Stimulated activated naive CD4-positive, alpha-beta T cell treated with Interleukin-2 at 50 U/mL for 16 hours (primary cell): ENCODE data around the gene GPR85.
"Not testable (repeated sequence)": the region's sequence is repeated elsewhere in the genome, so short reads cannot be mapped to it uniquely, and the experiment has no call there.

ENCODE experiments used
- DNase-seq: peaks from one replicate; lab custom pipeline; 2025; lab: John Stamatoyannopoulos, UW

The GPR85 gene, protein sequence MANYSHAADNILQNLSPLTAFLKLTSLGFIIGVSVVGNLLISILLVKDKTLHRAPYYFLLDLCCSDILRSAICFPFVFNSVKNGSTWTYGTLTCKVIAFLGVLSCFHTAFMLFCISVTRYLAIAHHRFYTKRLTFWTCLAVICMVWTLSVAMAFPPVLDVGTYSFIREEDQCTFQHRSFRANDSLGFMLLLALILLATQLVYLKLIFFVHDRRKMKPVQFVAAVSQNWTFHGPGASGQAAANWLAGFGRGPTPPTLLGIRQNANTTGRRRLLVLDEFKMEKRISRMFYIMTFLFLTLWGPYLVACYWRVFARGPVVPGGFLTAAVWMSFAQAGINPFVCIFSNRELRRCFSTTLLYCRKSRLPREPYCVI

DNA sequence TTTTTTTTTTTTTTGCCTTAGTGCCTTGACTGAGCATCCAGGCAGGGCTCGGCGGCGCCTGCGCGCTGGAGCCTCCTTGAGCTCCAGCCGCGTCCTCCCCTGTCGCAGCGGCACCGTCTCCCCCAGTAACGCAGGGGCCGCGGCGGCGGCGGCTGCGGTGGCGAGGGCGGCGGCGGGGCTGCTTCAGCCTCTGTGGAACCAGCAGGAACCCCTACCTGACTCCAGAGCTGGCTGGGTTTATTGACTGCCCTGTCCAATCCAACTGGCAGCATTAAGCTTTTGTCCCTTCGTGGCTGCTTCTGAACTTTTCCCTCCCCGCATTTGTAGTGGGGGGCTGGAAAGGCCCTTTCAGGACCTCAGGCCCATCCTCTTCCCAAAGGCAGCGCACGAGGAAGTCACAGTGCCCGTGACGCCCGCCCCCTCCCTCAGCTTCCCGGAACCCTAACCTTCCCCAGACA is at the start of gene GPR85:
Gene GPR85 (minus strand): TSS at position 397 of the 458 bp plus-strand sequence. CDS start 2,106 bp downstream, outside the sequence.
- DNase-seq: no peak

DNA sequence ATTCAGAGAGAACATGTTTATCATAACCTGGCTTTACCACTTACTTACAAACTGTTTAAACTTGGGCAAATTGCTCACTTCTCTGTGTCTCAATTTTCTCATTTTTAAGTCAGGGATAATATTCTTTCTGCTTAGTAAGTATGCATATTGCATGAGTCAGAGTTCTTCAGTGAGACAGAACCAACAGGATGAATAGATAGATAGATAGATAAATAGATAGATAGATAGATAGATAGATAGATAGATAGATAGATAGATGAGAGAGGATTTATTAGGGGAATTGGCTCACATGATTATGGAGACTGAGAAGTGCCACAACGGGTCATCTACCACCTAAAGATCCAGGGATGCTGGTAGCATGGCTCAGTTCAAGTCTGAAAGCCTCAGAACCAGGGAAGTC is 47.4 kb upstream of the GPR85 start:
- no peak for DNase-seq

DNA sequence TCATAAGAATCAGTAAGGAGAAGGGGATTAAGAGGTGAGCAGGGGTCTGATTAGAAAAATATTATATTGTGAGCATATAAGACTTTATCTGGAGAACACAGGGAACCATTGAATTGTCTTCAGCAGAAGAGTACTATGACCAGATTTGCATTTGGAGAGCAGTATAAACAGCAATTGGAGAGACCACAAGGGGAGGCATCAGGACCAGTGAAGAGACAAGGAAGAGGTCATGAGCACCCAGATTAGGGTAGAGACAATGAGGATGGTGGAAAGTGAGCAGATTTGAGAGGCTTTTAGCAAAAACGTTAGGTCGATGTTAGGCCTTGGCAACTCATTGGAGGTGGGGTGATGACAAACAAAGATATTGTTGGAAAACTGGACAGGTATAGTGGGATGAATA is 44.7 kb upstream of the GPR85 start:
- no peak for DNase-seq

DNA sequence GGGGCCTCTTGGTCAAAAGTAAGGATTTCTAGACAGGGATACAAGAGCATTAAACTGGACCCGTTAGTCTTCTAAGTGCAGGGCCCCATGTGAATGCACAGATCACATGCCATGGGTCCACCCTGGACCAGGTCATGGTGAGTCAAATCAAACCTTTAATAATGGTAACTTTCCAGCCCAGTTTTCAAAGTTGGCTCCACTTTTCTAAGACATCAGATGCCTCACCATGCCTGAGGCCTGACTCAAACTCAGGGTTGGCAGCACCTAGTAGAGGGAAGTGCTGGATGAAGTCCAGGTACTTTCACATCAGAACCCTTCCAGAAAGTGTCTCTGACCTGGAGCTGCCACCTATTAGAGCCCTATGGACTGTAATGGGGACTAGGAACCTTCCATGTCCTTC is 41.4 kb upstream of the GPR85 start:
- no peak for DNase-seq

DNA sequence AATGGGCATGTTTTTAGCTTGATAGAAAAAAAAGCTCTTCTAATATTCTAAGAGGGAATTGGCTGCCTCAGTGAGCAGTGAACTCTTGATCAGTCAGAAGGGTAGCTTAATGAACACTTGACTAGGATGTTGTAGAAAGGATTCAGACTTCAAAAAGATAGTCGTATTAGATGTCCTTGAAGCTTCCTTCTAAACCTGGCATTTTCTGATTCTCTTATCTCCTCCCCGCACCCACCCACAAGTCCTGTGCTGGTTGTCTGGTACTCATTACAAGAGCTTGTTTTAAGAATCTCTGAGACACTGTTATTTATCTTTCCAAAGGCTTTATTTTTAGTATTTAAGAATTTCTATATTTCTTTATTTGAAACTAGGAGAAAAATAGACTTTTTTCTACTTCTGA is 39.1 kb upstream of the GPR85 start:
- no peak for DNase-seq

DNA sequence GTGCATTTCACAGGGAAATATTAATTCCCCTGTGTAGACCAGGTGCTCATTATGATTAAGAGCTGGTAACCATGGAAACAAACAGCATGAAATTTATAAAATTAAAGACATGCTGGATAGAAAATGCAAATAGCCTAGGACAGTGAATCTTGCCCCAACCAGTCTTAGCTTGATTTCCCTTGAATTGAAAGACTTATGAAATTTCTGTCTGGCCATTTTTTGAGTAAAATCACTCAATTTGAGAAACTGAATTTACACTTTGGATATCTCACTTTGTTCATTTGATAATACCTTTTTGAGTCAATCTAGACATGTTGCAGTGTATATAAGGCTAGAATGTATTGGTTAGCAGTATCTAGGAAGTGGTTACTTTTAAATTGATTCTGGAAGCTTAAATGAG is 36.1 kb upstream of the GPR85 start:
- DNase-seq: no peak

DNA sequence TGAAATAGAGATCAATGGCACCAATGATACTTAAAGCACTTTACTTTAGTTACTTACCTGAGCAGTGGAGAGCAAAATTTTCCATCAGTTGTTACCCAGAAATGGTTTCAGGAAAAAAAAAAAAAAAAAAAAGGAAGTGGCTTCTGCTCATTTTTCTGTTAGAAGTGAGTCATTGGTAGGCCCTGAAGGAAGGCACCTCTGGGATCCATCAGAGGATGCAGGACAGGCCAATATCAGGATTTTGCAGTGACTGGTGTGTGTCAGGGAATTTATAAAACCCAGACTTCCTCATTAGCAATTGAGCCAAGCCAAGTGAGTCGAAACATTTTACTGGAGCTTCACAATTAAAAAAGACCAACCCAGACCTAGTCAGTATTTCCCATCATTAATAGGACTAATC is 34.0 kb upstream of the GPR85 start:
- no peak for DNase-seq

DNA sequence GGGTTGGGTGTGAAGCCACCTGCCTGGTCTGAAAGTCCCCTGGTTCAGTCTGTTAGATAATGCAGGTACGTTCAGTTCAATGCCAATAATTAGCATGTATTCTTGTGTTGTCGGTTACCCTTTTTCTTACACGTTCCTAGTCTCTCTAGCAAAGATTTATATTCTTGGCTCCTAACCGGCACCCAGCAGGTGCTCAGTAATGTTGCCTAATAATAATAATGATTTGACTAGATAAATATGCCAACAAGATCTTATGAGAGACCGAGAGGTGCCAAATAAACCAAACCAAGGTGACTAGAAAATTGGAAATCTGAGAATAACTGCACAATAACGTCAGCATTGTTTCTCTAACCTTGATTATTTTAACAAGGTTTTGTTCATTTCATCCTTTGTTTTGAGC is 32.8 kb upstream of the GPR85 start:
- DNase-seq: no peak

DNA sequence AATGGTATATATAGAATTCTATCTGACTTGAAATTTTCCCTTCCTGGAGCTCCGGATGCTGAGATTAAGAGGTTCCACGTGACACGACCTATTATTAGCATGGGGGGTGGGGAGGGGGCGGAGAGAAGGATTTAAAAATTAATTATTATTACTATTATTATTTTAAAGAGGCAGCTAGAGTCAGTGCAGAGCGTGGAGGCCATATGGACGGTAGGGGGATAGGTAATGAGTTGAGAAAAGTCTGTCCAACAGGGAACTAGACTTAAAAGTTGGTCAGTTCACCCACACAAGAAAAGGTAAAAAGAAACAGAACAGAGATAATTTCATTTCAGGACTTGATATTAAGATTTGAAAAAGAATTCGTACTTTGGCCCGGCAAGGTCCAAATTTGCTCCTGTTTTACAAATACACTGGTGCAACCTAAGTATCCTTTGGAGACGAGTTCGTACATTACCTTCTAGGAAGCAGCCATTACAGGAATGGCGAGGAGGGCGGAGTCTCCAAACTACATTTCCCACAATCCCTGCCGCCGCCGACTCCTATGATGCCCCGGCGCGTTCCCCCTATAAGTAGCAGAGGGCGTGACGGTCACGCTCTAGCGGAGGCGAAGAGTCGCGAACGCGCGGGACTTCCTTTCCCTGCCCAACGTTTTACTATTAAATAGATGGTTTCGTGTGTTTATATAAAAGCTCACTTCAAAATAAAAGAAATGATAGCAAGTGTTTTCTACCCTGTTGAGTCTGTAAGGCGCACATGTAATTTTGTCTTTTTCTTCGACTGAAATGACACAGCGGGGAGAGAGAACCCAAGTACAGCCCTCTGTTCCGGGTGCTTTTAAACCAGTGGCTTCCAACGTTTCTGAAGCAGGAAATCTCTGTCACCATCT is 31.7 kb upstream of the GPR85 start, which contains the start of gene SMIM30:
Gene SMIM30 (minus strand): TSS at position 481 of the 886 bp plus-strand sequence. CDS start 976 bp downstream, outside the sequence.
- peak; percentile 89 for DNase-seq

DNA sequence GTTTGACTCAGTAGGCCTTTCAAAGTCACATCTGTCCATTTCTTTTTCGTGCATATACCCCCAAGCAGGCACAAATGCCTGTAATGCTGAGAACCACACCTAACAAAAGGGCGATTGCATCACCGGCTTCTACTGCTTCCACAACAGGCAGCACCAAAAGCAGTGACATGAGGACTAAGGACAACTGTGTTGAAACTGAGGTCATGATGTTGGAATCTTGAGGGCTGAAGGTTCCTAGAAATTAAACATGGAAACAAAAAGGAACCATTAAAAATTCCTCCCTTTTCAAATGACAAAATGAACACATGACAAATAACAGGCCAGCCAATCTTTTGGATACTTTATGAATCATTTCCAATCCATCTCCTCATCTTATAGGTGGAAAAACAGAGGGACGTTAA is 30.7 kb upstream of the GPR85 start:
- not testable (repeated sequence) for DNase-seq

DNA sequence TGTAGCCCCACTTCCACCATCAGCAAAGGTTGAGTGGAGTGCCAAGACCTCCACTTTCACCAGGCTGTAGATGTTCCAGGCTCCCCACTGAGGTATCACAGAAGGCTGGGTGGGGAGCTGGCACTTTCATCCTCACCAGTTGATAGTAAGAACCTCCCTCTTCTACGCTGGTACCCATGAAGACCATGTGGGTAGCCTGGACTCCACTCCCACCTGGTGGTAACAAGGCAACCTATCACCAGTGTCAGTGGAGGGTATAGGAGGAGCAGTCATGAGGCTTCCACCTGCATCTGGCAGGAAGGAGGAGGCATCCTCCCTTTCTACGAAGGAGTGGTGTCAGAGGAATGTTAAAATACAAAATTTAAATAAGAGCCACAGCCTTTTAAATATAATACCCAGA is 27.3 kb upstream of the GPR85 start:
- DNase-seq: no peak

DNA sequence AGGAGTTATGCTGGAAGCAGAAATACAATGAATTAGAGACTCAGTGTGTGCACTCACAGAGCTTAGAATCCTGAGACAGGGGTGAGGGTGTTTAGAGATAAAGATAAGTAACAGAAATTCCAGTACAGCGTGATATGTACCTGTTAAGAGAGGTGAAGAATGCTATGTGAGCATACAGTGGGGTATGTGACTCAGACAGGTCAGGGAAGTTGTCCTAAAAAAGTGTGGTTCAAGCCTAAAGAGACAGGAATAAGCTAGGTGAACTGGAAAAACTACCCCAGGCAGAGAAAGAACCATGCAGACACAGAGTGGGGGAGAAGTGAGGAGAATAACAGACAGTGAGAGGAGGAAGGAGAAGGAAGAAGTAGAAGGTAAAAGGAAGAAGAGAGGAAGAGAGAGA is 23.1 kb upstream of the GPR85 start:
- DNase-seq: no peak

DNA sequence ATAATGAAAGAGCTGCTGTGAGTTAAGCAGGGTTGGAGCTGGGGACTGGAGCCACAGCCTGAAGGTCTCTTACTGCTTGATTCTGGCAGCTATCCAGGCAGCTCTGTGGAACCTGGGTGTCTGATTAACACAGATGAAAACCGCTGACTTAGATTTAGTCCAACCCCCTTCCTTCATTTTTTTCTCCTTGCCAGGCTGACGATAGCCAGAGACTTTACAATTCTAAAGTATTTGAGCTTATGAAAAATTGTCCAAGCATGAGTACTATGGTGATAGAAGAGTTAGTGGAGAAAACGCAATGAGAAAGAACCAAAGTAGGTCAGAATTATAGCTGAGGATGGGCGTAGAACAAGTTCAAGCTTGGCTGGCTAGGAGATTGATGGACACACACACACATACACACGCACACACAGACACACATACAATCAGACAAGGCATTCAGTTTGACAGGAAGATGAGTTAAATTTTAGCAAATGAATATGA is 13.5 kb upstream of the GPR85 start:
- DNase-seq: no peak

DNA sequence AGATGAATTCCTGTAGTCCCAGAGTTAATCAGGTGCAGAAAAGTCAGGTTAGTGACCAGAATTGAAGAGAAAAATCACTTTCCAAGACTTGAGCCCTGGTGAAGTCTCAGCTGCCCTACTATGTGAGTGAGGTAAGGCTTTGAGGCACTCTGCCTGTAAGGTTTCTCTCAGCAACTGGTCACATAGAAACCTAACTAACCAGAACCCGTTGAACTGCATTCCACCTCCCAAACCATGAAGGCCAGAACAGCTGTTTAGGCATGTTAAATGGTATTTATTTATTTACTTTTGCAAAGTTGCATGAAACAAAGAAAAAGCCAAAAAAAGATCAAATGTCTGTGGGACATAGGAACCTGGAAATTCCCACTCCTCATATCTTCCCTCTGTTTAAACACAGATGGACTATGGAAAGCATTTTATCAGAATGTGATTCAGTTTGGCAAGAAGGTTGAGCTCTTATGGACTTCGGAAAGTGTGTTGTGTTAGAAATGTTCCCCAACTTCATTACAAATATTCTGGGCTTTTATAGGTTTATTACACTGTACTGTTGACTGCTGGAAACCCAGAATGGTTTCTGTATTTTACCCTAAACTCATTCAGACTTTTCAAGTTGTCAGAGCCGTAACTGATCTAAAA is 12.8 kb upstream of the GPR85 start:
- DNase-seq: no peak

DNA sequence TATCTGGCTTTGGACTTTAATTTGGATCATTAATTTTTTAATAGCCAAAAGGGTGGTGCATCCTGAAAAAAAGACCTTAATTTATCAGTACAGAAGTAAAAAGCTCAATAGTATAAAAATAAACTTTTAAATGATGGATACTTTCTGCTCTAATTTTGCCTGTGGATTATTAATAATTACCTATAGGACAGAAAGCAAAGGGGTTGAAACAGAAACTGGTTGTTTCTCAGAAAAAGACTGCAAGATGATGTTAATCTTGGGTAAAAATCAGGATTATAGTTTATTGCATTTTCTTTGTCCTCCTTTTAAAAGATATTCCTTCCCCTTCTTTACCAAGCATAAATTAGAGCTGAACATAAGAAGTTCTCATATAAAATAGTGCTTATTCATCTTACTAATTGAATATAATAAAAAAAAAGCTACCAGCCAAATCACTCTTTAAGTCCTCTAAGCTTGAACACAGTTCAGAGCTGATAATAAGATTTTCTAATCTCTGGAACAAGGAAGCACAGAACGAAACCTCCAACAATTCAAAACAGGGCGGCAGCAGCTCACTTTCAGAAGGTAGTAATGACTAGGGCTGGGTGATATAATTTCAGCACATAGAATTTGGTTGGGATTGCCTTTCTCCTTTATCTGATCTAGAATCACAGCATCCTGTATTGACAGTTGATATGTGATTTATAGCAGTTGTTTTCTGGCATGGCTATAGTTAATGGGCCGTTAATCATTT is 8.1 kb upstream of the GPR85 start:
- DNase-seq: no peak

DNA sequence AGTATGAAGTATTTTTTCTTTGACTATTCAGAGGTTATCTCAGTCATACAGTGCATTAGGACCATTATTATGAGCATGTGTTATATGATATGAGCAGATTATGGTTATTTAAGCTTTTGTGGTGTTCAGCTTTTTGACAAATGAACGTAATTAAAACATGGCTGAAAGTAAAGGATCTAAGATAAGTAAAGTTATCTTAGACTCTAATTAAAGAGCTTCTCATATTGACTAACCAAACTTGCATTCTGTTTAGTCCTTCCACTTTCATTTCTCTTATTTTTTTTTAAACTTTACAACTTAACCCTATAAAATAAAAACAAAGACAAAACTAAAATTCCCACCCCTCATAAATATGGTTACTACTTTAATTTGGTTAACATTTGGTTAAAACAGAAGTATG is 6.9 kb upstream of the GPR85 start:
- no peak for DNase-seq

DNA sequence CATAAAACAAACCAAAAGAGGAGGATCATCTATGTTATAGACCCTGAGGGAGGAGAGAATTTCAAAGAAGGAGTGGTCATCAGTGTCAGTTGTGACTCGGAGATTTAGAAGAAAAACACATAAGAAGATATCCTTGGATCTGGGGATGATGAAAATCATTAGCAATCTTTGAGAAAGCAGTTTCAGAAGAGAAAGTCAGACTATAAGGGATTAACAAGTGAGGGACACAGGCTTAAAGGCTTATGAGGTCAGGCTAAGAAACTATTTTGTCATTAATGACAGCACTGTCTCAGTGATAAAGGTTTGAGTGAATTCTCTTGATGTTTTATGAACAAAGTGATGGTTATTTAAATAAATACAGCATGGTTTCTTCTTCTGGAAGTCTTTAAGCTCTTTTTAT is 6.1 kb upstream of the GPR85 start:
- DNase-seq: no peak

DNA sequence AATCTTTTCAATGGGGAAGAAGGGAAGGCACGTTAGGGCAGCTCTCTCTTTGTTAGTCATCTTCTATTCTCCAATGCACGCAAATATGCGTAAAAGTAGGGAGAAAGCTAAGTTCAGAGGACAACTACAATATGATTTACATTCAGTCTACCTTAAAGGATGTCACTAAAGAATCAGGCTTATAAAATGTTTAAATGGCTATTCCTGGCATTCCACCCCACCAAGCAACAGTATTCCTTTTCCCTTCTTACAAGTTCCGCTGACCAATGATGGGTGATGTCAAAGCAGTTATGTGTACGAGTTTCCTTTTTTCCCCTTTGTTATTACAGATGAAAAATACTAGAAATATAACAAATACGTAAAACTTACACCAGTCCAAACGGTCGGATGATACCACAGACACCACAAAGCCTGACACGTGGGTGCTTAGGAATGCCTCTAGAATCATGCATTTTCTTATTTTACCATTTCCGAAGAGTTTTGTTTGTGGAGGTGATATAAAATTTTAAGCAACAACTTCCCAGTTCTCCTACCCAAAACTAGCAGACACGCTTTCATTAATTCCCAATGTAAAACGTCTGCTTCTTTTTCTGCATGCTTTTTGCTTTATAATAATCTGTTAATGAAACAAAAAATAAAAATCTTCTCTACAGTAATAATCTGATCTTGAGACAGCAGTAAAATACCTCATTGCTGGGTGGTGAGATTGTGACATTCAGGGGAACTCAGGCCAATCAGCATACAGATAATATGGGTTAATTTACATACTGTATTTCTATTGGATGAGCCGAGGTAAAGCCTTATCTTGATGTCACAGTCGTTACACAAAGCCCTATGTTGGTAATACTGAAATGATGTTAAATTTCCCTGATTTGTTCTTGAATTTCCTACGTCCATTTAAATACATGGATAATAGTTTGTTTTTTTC is 708 bp upstream of the GPR85 start:
- no peak for DNase-seq

DNA sequence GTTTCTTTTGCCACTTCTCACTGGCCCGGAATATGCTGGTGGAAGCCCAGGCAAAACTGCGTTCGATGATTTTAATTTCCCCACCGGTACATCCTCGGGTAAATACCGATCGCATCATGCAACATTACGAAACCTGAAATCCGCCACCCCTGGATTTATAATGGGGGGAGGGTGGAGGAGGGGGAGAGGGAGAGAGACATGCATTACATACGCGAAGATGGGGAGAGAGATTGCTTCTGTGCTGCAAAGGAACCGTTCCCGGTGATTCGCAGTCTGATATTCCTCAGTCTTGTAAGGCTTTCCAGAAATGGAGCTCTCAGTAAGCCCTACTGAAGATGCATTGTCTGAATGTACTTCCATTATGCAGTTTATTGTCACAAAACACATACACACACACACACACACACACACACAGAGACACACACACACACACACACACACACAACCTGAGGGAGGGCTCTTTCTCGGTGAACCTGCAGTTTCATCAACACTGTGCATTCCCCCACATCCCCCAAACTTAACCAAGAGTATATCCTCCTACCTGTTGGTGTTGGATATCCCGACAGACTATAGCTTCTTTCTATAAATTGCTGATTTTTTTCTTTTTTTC is 741 bp downstream of the GPR85 start:
- no peak for DNase-seq

DNA sequence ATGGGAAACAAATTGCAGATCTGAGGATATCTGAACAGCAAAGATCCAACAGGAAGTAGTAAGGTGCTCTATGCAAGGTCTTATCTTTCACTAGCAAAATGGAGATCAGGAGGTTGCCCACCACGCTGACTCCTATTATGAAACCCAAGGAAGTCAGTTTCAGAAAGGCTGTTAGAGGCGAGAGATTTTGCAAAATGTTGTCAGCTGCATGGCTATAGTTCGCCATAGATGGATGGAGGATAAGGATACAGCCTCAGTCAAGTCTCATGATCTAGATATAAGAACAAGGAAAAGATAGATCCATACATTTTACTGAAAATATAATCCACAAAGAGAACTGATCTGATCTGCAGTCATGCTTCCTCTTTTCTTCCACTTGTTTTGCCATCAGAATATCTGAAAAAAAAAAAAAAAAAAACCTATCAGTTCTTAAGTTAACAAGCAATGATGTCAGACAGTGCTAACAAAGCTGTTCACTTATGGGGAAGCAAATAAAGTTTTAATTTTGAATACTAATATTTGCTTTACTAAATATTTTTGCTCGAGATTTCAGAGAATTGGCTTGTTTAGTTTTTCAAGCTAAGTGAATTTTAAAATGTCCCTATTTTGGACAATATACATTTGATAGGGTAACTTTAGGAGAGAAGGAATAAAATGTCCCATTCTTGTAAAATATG is 2.0 kb downstream of the GPR85 start:
- no peak for DNase-seq
